RWPE1 (cell line): ENCODE results near the gene HRH2.
"Not testable (repeated sequence)": the region's sequence is repeated elsewhere in the genome, so short reads cannot be mapped to it uniquely, and the experiment has no call there.

Source experiments
- CTCF ChIA-PET: fragments of 350-600 bp; sonication (Branson Sonifier 250); formaldehyde crosslinking; extraction: SDS; loops from one replicate; lab custom pipeline; 2021; lab: Yijun Ruan, JAX
- POLR2A ChIA-PET: fragments of 400-600 bp; formaldehyde crosslinking; extraction: SDS; loops from one replicate; lab custom pipeline; 2020; ENCODE audit warnings: antibody characterized with exemption; ENCODE audit not compliant: low non-redundant PET; lab: Yijun Ruan, JAX
- DNase-seq: peaks from one replicate; pipeline ENCODE4 v3.0.0; 2012; ENCODE audit warnings: low spot score
- H3K27ac ChIP-seq: fragments of 450-650 bp; 2 replicates; pipeline ENCODE4 v1.5.1; 2017
- TF ChIP-seq, protein P1 (sequence below): fragments of 450-650 bp; conservative IDR thresholded peaks from 2 replicates; pipeline ENCODE4 v1.5.1; 2017; ENCODE audit warnings: low read depth, mild to moderate bottlenecking

Gene HRH2

DNA sequence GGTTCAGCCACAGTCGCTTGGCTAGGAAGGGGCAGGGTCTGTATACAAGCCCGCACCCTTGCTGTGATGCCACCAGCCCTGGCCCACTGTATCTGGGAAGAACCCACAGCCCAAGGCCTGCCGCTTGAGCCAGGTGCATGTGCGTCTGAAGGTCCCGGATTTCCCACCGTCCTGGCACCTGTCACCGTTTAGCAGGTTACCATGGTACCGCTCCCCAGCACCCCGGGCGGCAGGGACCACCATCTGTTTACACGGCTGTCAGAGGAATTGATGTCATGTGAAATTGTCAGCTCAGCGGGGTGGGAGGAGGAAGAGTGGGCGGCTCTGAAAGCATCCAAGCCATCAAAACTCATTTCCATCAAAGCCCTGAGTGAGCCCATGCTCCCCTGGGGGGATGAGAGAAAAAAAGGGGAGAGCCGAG is 92.7 kb downstream of the HRH2 start:
- no peak overlapping the region for H3K27ac ChIP-seq
- TF ChIP-seq, protein P1, sequence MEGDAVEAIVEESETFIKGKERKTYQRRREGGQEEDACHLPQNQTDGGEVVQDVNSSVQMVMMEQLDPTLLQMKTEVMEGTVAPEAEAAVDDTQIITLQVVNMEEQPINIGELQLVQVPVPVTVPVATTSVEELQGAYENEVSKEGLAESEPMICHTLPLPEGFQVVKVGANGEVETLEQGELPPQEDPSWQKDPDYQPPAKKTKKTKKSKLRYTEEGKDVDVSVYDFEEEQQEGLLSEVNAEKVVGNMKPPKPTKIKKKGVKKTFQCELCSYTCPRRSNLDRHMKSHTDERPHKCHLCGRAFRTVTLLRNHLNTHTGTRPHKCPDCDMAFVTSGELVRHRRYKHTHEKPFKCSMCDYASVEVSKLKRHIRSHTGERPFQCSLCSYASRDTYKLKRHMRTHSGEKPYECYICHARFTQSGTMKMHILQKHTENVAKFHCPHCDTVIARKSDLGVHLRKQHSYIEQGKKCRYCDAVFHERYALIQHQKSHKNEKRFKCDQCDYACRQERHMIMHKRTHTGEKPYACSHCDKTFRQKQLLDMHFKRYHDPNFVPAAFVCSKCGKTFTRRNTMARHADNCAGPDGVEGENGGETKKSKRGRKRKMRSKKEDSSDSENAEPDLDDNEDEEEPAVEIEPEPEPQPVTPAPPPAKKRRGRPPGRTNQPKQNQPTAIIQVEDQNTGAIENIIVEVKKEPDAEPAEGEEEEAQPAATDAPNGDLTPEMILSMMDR, result no peak
- DNase-seq, result no peak
- CTCF ChIA-PET, result interaction anchor here (1.4 kb wide), 1 partner anchor 20 kb away, joined by 3 read pairs; no protein-coding TSS in a partner anchor
- POLR2A ChIA-PET, result no interaction called here

DNA sequence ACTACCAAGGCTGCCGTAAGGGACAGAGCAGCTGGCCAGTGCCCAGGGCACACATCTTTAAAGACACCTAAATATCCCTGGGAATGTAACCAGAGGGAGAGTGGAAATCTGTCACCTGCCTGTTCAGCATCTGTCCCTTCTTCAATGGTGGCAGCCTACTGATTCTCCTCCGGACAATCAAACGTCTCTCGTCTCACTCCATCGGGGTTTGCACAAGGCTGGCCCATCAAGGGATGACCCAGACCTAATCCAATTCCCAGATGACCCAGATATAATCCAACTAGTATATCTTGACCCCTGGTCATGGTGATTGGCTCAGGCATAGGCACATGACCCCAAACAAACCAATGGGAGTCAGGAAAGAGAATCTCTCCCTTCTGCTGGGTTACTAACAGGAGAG is 93.5 kb downstream of the HRH2 start:
- CTCF ChIA-PET, result no interaction called here
- DNase-seq, result no peak
- TF ChIP-seq, protein P1, result no peak
- POLR2A ChIA-PET, result no interaction called here
- H3K27ac ChIP-seq, result no peak overlapping the region

DNA sequence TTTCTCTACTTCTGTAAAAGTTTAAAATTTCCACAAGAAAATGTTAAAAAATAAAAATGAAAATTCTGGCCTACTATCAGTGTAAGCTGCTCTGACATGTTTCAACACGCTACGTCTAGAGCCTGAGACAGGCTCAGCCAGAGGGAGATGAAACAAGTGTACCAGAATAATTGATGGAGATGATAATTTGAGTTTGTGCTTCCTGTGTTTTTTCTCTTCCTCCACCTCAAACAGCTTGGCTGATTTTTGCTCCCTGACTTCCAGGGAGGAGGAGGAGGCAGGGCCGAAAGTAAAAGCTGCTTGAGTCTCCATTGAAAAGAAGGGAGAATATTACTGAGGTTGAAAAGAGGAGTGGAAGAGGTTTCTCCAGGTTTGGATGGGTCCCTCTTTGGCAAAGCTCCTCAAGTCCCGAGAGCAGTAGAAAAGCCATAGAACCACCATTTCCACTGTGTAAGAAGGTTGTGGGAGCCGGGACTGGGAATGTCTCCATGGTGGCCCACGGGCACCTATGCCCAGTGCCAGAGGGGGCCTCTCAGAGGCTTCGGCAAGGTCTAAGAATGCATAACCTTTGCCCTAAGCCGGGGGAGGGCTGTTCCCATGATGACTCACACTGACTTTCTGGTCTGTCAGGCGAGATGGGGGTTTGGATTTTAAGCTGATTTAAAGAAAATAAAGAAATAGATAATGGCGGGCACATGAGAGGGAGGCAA is 95.1 kb downstream of the HRH2 start:
- TF ChIP-seq, protein P1, result no peak
- ChIA-PET CTCF (interaction anchor here (0.5 to 0.6 kb wide), 2 partner anchors 598 to 908 kb away, joined by 3 to 4 read pairs; no protein-coding TSS in a partner anchor), POLR2A (no interaction called here)
- no peak overlapping the region for H3K27ac ChIP-seq
- peak; percentile 52 for DNase-seq

DNA sequence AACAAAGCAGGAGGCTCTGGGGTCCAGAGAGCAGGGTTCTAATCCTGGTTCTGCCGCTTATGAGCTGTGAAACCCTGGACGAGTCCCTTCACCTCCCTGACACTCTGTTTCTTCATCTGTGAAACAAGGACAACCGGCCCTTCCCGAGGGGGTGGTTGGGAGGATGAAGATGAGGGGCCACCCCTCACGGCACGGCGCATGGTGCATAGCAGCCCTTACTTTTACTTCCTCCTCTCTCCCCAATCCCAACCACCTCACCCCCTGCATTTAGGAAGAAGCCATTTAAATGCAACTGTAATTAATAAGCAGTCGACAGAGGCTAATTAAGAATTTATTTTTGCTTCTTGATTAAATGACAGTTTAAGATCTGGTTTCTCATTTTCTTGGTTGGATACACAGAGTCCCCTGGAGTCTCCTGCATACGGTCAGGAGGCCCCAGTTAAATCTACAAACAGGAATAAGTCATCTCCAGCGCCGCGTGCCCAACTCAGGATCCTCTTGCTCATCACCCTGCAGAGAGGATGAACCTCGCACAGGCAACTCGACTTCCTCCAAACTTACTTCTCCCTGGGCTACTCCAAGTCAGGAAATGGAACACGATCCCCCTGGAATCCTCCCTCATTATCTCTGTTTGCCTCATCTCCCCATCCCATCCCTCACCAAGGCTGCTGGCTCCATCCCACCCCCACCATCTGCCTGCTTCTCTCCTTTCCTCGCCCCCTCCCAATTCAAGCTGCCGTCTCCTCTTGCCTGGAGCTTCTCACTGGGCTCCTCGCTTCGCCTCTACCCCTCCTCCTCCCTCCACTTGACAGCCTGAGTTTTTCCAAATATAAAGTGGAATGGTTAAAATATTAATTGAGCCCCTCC is 95.9 kb downstream of the HRH2 start:
- ChIA-PET POLR2A (interaction anchor here (0.7 kb wide), 1 partner anchor 1542 kb away, joined by 3 read pairs; no protein-coding TSS in a partner anchor), CTCF (interaction anchor here (0.6 kb wide), 1 partner anchor 37 kb away, joined by 3 read pairs; no protein-coding TSS in a partner anchor)
- DNase-seq, result no peak
- TF ChIP-seq, protein P1, result no peak
- no peak overlapping the region for H3K27ac ChIP-seq

DNA sequence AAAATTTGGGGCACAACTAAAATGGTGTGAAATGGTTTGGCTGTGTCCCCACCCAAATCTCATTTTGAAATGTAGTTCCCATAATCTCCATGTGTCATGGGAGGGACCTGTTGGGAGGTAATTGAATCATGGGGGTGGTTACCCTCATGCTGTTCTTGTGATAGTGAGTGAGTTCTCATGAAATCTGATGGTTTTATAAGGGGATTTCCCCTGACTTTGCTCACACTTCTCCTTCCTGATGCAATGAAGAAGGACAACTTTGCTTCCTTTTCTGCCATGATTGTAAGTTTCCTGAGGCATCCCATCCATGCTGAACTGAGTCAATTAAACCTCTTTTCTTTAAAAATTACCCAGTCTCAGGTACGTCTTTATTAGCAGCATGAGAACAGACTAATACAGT is 102.1 kb downstream of the HRH2 start:
- H3K27ac ChIP-seq, CTCF ChIA-PET, DNase-seq, POLR2A ChIA-PET: not testable (repeated sequence)
